ENCODE data around the gene TNNT3.

TNNT3 gene

DNA sequence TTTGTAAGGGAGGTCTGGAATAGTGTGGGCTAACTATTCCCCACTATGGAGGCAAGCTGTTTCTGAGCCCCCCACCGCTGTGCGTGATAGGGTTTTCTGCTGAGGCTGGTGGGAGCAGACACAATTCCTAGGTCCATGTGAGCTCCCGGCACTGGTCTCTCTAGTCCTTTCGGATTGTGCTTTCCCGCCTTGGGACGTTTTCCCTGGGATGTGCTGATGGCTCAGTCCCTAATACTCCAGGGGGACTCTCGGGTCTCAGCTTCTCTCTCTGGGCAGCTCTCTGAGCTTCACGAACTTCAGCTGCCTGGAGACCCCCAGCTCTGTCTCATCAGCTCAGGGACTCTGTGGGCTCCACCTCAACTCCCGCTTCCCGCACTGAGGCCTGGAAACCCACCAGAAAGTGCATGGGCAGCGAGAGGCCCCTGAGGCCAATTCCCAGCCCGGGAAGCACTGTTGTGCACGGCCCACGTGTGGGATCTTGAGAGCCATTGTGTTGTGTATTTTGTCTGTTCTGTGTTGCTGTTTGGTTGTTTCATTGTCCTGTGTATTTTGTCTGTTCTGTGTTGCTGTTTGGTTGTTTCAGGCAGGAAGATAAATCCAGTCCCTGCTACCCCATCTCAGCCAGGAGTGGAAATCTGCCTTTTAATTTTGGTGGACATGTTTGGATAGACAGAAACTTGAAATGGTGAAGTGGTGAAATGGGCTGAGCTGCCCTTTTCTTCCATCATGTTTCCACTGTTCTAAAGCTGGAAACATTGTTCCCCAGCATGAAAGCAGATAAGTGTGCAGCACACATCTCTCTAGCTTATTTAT, 12.7 kb upstream of the TNNT3 start:
- Mint-ChIP-seq H3K4me1 (peaks cover 41% of the 10 kb centered on the region), H3K9me3 (no peaks in the 10 kb centered on the region), H3K27me3 (ENCODE audit: low read depth) (peaks cover 3% of the 10 kb centered on the region), H3K27ac (peak overlapping the region; percentile 90 to 97 (median 91)), H3K4me3 (no peak overlapping the region), H3K36me3 (ENCODE audit: low read depth) (no peaks in the 10 kb centered on the region)
- no peak for TF ChIP-seq CTCF (IDR thresholded peaks at IDR 0.05; ENCODE audit: unreplicated experiment in 3 of 3)

- no peaks in the 10 kb centered on the region for H3K9me3 Mint-ChIP-seq
- H3K36me3 Mint-ChIP-seq (ENCODE audit: low read depth) = no peaks in the 10 kb centered on the region
- H3K4me3 Mint-ChIP-seq = peak overlapping the region in 2 of 3 experiments; percentile 5 to 38
- H3K4me1 Mint-ChIP-seq = peaks cover 49% of the 10 kb centered on the region
- H3K27ac Mint-ChIP-seq = peak overlapping the region; percentile 90 to 96 (median 91)
- no peak for TF ChIP-seq CTCF (IDR thresholded peaks at IDR 0.05; ENCODE audit: unreplicated experiment in 3 of 3)
- no peaks in the 10 kb centered on the region for H3K27me3 Mint-ChIP-seq (ENCODE audit: low read depth)
Observed at GRCh38 chr11:1908618-1909017, 10.9 kb upstream of the TNNT3 start.

GRCh38 chr11:1909524-1909923, 10.0 kb upstream of the TNNT3 start:
- peak overlapping the region; percentile 27 to 67 (median 61) for H3K27ac Mint-ChIP-seq
- no peaks in the 10 kb centered on the region for H3K27me3 Mint-ChIP-seq (ENCODE audit: low read depth)
- H3K4me3 Mint-ChIP-seq = no peak overlapping the region
- peaks cover 50% of the 10 kb centered on the region for H3K4me1 Mint-ChIP-seq
- peaks cover 4% of the 10 kb centered on the region for H3K36me3 Mint-ChIP-seq (ENCODE audit: low read depth)
- H3K9me3 Mint-ChIP-seq = no peaks in the 10 kb centered on the region
- no peak for TF ChIP-seq CTCF (IDR thresholded peaks at IDR 0.05; ENCODE audit: unreplicated experiment in 3 of 3)

- H3K9me3 Mint-ChIP-seq = no peaks in the 10 kb centered on the region
- H3K4me3 Mint-ChIP-seq = no peak overlapping the region
- H3K36me3 Mint-ChIP-seq (ENCODE audit: low read depth) = peaks cover 11% of the 10 kb centered on the region
- no peak for TF ChIP-seq CTCF (IDR thresholded peaks at IDR 0.05; ENCODE audit: unreplicated experiment in 3 of 3)
- peaks cover 54% of the 10 kb centered on the region for H3K4me1 Mint-ChIP-seq
- no peaks in the 10 kb centered on the region for H3K27me3 Mint-ChIP-seq (ENCODE audit: low read depth)
- H3K27ac Mint-ChIP-seq = peak overlapping the region; percentile 61 to 94 (median 88)
Observed at GRCh38 chr11:1912289-1912878, 7.1 kb upstream of the TNNT3 start.

DNA sequence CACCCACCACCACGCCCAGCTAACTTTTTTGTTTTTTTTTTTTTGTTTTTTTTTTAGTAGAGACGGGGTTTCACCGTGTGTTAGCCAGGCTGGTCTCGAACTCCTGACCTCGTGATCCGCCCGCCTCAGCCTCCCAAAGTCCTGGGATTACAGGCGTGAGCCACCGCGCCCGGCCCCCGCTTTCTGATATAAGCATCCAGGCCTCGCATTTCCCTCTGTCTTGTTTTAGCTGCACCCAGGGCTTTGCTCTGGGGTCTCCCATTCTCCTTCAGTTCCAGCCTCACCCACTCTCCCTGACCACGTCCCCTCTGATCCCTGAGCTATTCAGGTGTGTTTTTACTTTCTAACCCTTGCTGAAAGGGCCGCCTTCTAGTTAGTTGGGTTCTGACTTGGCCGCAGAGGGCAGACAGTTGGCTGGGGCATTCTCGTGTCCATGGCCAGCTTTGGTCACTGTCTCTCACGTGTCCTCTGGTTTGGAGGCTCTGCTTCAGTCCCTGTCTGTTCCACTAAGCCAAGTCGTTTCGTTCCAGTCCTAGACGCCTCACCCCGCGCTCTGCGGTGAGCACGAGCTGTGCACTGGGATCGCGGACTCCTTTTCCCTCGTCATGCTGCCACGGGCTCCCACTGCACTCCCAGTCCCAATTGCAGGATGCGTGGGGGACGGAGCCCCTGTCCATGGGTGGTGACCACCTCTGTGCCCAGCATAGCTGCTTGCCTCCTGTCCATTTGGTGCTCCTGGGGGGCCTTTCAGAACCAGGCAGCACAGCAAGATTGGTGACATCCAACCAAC, 6.0 kb upstream of the TNNT3 start:
- H3K27ac Mint-ChIP-seq = peak overlapping the region; percentile 82 to 88 (median 83)
- H3K27me3 Mint-ChIP-seq (ENCODE audit: low read depth) = no peaks in the 10 kb centered on the region
- H3K4me1 Mint-ChIP-seq = peaks cover 46% of the 10 kb centered on the region
- TF ChIP-seq CTCF (IDR thresholded peaks at IDR 0.05; ENCODE audit: unreplicated experiment in 3 of 3) = no peak
- no peaks in the 10 kb centered on the region for H3K9me3 Mint-ChIP-seq
- H3K36me3 Mint-ChIP-seq (ENCODE audit: low read depth) = peaks cover 11% of the 10 kb centered on the region
- no peak overlapping the region for H3K4me3 Mint-ChIP-seq
